ENCODE data around the gene DOK4.

The DOK4 gene

DNA sequence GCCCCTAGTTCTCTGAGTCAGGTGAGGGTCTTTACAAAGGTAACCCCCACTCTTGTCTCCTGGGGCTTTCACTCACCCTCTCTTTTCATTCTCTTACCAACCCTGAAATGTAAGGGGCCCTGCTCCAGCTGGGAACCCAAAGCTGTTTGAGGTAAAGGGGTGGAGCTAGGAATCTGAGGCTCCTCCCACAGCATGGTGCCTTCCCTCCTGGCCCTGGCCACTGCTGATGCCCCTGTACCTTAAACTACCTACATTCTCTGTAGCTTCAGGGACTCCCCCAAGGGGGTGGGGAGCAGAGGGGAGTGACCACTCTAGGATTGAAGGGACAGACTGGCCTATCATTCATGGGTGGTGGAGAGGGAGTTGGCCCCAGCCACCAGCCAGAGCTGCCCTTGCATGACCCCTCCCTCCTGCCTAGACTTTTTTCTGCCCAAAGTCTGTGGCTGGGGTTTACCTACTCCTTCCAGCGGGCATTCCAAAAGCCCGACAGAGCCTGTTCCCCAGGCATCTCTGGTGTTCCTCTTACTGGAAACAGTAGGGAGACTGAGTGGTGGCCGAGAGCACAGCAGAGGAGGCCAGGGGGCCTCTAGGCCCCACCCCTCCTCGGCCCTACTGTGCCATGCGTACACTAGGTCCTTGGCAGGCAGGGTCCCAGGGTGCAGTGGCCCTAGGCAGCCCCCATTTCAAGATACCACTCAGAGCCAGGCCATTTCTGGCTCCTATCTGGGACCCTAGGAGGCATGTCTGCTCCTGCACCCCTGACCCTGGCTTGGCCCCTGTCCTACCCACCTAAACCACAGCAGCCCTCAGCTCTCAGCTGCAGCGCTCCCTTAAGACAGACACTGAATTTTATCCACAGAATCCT, 9.5 kb downstream of the DOK4 start:
- no peak for DNase-seq

DNA sequence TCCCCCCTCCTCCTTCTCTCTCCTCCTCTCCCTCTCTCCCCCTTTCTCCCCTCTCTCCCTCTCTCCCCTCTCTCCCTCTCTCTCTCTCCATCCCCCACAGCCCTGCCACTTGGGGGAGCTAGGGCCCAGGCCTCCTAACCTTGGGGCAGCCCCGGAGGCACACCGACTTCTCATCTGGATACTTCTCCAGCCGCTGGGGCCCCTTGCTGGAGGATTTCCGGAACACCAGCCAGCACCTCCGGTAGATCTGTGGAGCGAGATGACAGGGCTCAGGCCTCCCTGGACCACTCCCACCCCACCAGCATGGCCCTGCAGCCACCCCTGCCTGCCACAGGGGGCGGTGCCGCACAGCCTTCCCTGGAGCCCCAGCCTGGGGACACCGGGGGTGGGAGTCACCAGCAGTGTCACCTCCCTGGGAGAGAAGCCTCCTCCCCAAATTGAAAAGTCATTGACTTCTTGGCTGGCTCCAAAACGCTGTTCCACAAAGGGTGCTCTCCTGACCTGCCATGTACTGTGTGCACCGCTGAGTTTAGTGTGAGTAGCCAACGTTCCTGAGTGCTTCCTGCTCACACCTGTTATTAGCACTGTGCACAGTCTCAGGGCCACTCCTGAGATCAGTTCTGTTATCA, 10.5 kb downstream of the DOK4 start:
- no peak for DNase-seq

DNA sequence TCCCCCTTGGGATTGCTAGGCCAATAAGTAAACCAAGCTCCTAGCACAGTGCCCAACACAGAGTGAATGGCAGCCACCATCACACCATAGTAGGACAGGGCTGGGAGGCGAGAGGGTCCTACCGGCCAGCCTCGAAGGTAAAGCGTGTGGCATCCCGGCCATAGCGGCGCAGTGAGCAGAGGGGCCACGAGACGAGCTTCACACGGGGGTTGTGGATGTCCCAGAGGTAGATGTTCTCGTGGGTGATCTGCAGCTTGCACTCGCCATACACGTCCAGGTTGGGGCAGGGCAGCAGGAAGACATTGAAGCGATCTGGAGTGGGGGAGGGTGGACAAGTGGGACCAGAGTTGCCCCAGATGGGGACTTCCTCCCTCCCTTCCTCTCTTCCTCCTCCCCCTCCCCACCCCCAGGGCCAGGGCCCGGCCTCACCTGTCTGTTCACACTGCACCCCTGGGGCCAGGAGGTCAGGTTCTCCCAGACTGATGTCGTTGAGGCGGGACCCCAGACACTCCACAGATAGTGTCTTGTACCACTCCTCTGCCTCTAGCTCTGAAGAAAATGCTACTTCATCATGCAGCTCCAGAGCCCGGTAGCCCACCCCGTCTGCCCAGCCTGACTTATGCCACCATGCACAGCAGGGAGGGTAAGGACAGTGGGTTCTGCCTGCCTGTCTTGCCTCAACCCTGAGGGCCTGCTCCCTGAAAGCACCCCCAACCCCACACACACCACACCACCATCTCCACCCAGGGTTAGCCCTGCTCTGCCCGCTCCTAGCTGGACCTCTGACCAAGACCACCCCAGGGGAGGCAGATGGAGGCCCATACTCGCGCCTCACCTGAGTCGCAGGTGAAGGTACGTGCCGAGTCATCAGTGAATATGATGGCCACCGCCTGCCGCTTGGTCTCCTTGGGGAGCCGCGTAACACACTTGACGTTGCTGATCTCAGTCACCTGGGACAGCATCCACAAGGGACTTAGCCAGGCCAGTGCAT, 11.3 kb downstream of the DOK4 start:
- DNase-seq: no peak

DNA sequence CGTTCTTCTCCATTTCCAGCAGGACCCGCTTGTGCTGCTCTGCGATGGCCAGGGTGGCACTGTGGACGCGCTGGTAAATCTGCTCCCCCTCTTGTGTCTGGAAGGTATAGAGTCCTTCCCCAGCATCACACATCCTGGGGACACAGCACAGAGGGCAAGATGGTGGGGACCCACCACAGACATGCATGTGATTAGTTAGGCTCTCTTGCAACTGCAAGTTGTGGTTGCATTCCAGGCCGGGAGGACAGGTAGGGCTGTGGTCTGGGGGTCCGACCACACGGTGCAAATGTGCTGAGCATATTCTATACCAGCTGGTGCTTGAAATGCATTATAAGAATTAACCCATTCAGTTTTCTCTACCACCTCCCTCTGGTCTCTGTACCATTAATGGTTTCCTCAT, 12.4 kb downstream of the DOK4 start:
- no peak for DNase-seq

DNA sequence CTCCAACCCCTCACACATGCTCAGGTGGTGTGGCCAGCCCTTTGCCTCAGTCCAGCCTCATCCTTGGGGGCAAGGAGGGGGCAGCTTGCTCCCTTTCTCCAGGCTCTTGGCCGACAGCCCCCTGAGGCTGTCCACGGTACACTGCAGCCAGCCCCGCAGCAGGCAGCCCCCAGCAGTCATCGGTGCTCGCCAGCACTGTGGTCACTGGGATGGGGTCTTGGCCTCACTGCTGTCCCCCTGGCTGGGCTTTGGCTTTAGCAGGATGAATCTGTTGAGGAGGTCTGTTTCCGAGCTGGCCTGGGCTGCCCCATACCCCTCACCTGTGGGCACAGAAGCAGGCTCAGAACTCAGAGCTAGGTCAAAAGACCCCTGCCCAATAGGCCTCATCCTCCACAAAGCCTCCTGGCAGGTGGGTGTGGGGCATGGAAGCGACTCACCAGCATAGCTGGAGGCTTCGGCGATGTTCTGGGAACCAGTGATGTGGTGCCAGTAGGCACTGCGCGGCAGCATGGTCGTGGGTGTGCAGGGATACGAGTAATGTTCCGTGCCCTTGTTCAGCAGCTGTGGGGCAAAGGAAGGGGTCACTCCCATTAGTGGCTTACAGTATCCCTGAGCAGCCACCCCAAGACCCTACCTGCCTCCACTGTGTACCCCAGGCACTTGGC, 13.0 kb downstream of the DOK4 start:
- no peak for DNase-seq

DNA sequence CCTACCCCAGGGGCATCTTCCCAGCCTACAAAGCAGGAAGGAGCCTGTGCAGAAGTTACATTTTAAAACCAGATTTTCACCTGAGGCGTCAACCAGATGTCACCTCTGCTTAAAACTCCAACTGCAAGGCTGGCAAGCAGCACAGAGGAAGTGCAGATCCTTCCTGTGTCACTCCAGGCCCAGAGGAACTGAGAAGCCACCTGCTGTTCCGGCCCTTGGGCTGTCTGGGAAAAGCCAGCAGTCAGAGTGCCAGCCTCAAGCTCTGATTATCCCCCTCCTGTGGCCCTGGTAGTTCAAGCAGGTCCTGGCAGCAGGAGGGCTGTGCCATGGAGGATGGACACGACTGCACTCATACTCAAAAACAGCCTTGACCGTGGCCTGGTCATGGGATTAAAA, 13.6 kb downstream of the DOK4 start:
- DNase-seq: no peak

DNA sequence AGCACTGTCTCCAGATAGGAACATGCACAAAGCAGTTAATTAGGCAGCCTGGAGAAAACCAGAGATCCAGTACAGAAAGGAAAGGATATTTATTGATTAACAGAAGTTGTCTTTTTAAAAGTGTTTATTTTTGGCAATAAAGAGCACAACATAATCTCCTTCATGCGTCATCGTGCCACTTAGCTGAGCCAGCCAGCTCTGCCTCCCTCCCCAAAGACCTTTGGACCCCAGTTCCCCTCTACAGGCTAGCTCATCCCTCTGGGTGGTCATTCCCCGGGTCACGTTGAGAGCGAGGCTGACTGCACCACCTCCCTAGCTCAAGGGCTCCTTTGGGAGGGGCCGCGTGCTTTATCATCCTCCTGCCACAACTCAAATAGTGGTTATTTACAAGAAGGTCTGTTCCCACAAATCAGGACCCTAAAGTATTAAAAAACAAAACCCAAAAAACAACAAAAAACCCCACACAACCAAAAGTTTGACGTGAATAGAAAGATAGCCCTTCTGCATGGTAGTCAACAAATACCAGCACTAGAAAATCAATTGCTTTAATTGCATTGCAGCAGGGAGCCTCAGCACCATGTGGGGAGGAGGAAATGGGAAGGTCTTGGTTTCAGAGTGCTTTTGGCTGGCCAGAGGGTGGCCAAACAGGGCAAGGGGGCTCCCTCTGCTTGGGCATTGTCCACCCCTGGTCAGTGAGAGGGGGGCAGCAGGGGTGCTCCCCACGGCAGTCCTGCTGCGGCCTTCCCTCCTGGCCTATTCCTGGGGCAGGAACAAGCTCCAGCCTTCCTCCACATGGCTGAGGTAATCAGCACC, 14.2 kb downstream of the DOK4 start:
- DNase-seq: no peak

DNA sequence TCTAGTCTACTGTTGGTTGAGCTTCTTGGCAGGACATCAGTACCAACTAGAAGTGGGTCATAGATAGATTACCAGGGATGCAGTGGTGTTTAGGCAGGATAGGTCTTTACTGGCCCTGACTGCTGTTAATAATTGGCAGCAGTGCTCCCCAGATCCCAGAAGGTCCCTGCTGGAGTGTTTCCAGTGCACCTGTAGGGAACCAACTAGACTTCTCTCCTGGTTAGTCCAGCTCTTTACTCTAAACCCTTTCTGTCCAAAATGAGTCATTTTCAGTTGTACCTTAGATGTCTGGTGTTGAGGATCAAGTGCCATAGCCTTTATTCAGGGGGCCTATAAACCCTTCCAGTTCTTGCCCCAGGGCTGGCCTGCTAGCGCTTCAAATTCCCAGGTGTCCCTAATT, 15.1 kb downstream of the DOK4 start:
- DNase-seq: no peak

DNA sequence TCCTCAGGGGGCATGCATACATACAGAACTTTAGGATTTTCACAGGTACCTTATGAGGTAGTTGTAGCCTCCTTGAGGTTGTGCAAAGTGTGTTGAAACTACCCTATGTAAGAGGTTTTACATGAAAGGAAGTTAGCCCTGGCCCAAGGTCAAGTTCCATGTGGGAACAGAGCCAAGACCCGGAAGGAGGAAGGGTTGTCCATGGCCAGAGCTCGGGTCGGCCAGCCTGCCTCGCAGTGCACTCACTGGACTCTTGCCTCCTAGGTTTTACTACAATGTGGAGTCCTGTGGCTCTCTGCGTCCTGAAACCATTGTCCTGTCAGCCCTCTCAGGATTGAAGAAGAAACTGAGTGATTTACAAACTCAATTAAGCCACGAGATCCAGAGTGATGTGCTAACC, 15.6 kb downstream of the DOK4 start:
- DNase-seq: no peak

DNA sequence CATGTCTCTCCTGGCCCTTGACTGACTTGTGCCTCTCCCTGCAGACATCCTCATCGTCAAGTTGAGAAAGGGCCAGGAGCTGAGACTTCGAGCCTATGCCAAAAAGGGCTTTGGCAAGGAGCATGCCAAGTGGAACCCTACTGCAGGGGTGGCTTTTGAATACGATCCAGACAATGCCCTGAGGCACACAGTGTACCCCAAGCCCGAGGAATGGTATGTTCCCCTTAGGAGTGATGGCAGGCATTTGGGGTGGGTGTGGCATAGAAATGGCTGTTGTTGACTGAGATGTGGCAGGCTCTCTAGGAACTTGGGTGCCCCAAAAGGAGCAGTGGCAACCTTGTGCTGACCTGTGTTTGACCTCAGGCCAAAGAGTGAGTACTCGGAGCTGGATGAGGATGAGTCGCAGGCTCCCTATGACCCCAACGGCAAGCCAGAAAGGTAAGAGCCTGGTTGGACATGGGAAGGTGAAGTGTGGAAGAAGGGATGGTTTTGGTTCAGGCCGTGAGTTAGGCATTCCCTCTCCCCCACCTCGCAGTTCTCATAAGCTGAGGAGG, 16.3 kb downstream of the DOK4 start:
- DNase-seq: no peak

DNA sequence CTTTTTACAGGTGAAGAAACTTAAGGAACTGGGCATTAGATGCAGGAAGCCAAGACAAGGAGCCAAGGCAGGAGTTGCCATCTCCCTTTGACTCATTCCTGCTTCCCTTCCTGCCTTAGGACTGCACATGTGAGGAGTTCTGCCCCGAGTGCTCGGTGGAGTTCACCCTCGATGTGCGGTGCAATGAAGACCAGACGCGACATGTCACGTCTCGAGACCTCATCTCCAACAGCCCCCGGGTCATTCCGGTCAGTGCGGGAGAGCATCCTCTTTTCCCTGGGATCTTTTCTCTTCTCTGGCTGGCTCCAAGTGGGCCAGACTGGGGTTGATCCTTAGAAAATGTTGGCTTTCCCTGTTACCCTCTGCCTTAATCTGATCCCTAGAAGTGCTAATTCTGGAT, 17.2 kb downstream of the DOK4 start:
- no peak for DNase-seq

DNA sequence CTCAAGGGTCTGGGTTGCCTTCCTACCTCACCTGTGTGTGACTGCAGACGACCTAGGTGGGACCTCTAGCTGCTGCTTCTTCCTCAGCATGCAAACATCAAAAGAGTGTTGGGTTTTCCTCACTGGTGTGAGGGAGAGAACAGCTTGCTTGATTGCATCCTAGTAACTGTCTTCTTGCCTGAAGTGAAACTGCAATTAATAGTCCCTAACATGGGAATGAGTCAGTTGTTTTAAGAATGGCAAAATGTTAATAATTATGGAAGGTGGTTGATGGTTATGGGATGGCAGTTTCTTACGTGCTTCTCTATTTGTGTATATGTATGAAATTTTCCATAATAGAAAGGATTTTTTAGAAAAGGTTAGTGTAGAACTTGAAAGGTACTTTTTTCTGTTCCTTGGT, 17.9 kb downstream of the DOK4 start:
- DNase-seq: no peak

DNA sequence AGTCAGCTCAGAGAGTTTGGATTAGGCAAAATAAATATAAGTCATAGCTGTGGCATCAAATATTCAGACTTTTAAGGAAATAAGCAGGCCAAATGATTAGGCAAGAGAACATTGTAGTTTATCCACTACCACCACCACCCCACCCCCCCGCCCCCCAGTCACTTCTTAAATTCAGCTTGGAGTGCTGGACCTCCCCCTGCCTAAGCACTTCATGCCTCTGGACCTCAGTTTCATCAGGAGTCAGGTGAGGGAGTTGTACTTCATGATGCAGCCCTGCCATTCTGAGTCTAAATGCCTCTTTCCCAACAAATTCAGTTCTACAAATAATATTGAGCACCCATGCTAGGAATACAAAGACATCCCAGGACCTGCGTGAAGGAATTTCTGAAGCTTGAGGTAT, 21.8 kb downstream of the DOK4 start:
- DNase-seq: no peak

DNA sequence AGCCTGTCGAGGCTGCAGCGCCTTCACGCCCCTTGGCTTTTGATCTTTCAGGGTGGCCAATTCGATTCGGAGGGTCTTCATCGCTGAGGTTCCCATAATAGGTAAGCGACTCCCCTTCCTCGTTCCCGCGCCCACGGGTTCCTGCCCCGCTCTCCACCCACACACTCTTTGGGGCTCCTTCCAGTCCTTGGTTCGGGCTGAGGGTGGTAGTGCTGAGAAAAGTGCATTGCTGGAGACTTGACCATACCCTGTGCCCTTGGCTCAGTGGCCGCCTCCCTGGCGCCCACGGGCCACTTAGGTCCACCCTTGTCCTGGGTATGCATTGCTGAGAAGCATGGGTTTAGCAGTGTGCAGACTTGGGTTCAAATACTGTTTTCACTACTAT, 23.3 kb downstream of the DOK4 start:
- no peak for DNase-seq

DNA sequence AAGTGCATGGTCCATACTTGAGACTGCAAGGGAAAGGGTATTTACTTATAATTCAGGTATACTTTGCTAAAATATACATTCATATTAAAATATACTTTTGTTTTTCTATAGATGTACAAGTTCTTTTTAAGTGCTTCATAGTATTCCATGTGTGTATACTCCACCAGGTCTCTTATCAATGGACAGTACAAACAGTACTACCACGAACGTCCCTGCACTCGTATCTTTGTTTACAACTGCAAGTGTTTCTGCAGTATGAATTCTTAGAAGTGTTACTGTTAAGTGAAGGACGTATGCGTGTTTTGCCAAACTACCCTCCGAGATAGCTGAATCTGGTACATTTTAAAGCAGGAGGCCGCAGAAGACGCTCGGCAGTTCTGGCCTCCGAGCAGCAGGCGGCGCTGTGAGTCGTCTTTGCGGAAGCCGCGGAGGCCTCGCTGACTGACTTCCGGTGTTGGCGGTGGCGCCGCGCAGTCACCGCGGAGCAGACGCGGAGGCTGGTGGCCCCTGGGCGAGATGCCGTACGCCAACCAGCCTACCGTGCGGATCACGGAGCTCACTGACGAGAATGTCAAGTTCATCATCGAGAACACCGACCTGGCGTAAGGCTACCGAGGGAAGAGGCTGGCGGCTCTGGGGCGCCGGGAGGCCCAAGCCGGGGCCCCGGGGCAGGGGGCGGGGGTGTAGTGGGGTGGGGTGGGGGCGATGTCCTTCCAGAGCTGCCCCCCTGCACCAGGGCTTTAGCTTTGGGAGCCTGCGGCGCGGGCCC, 23.9 kb downstream of the DOK4 start, which contains the start of gene POLR2C:
POLR2C (plus strand) TSS at position 471 of the 769 bp plus-strand sequence; CDS start at position 517, 46 bp downstream.
- peak; percentile 36 for DNase-seq

DNA sequence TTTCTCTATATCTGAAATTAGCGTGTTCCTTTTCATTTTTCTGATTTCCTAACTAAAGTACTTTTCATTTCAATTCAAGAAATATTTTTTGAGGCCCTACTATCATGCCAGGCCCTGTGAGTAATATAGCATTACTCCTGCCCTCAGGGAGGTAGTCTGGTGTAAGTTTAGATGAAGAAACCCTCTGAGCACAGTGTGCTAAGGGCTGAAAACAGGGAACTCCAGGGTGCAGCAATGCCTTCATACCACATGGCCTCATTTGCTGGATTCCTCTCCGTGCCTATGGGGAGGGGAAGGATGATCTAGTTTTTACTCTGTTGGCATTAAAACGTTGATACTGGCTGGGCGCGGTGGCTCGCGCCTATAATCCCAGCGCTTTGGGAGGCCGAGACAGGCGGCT, 34.3 kb downstream of the DOK4 start:
- DNase-seq: no peak

DNA sequence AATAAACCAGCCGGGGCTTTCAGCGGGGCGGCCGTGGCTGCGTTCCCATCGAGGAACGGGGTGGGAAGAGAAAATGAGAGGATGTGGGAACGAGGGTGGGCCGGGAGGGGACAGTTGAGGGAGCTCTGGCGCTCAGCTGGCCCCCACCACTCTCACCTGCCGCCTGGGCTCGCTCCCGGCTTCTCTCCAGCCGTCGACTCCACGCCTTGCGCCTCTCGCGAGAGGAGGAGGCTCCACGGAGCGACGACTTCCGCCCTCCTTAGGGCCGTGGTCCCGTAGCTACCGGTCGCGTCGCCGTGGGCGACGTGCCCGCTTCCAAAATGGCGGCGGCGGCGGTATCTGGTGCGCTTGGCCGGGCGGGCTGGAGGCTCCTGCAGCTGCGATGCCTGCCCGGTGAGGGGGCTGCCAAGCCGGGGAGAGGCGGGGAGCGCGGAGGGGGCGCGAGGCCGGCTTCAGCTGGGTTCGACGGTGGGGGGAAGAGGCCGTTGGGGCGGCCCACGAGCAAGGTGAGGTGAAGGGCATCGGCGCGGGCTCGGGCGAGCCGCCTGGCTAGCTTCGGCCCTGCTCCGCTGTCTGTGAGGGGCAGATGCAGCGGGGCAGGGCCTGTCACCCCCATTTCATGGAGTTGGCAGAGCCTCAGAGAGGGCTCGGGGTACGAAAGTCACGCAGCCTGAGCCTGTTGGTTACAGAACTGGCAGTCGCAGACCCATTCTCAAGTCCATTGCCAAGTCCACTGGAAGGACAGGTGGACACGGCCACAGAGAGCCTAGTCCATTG, 38.9 kb downstream of the DOK4 start, which contains the start of the genes CIAPIN1 and COQ9:
CIAPIN1 (minus strand) TSS at position 200 of the 777 bp plus-strand sequence. CDS start 6,457 bp downstream, outside the sequence.
COQ9 (plus strand) TSS at position 294 of the 777 bp plus-strand sequence; CDS start at position 321, 27 bp downstream.
- DNase-seq: peak; percentile 33

DNA sequence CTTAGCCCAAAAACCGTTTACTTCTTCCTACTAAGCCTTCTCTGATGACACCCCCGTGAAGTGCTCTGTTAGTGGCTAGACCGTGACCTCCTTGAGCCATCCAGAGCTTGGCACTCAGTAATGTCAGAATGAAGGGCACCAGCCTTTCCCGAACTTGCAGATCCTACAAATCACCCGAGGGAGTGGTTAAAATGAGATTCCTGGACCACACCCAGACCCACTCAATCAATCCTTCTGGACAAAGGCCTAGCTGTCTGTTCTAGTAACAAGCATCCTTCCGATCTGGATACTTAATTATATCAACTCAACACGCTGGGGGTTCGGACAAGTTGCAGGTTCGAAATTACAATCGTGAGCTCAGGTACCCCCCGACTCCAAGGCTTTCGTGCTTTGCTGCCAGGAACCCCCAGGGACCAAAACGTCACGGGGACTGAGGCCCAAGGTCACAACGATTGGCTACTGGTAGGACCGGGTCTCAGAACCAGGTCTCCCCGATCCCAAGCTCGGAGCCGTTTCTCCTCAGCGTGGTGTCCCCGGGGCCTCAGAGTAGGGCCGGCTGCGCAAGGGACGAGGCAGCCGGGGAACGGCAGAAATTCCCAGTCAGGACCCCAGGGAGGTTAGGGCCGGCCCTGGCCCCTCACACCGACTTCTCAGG, 39.6 kb downstream of the DOK4 start:
- DNase-seq: no peak

DNA sequence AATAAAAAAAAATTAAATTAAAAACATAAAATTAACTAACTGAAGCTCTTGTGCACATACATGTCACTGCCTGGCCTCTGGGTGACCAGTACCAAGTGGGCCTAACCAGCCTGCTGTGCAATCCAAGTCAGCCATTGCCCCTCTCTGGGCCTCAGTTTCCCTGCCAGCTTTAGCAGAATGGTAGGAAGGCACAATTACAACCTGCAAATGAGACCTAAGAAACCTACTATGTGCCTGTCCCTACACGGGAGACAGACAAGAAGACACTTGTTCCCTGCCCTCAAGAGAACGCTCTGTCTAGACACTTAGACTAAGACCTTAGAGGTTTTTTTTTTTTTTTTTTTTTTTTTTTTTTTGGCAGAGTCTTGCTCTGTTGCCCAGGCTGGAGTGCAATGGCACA, 40.8 kb downstream of the DOK4 start:
- DNase-seq: no peak
